HepG2 (cell line): Measurements from ENCODE around the gene PKP3. TPM values are rescaled to one million over a fixed set of nuclear protein-coding genes. Genes with fewer than 3 reads are reported as not detected.

Source experiments
- BCL6 ChIP-seq: IDR thresholded peaks from 2 replicates; pipeline ENCODE4 v1.6.1; 2016; ENCODE audit warnings: missing genetic modification reagents, missing compliant biosample characterization
- CENPX ChIP-seq: sonication (generic); formaldehyde crosslinking; IDR thresholded peaks from 2 replicates; pipeline ENCODE4 v1.9.0; 2021; ENCODE audit warnings: mild to moderate bottlenecking, missing genetic modification reagents, moderate library complexity
- HCFC1 ChIP-seq: fragments of 150-350 bp; IDR thresholded peaks from 2 replicates; pipeline ENCODE4 v1.6.1; 2014; ENCODE audit warnings: low read depth, low read length
- HNF4A ChIP-seq: sonication (generic); formaldehyde crosslinking; IDR thresholded peaks from 2 replicates; pipeline ENCODE4 v1.4.0; 2020; ENCODE audit warnings: missing genetic modification reagents
- HOMEZ ChIP-seq: IDR thresholded peaks from 2 replicates; pipeline ENCODE4 v1.6.1; 2016; ENCODE audit warnings: low read depth
- SIX4 ChIP-seq: sonication (generic); formaldehyde crosslinking; IDR thresholded peaks from 2 replicates; pipeline ENCODE4 v1.4.0; 2020; ENCODE audit warnings: missing genetic modification reagents
- TAF1 ChIP-seq: sonication (generic); formaldehyde crosslinking; IDR thresholded peaks from 2 replicates; pipeline ENCODE4 v1.4.0; 2020; ENCODE audit warnings: missing genetic modification reagents
- ZBTB44 ChIP-seq: sonication (generic); formaldehyde crosslinking; IDR thresholded peaks from 2 replicates; pipeline ENCODE4 v1.4.0; 2020; ENCODE audit warnings: missing genetic modification reagents
- ZNF142 ChIP-seq: sonication (generic); formaldehyde crosslinking; IDR thresholded peaks from 2 replicates; pipeline ENCODE4 v1.4.0; 2020; ENCODE audit warnings: missing genetic modification reagents
- ZNF17 ChIP-seq: sonication (generic); formaldehyde crosslinking; IDR thresholded peaks from 2 replicates; pipeline ENCODE4 v1.5.0; 2020; ENCODE audit warnings: mild to moderate bottlenecking, missing genetic modification reagents
- ZNF710 ChIP-seq: sonication (generic); formaldehyde crosslinking; IDR thresholded peaks from 2 replicates; pipeline ENCODE4 v1.5.0; 2020; ENCODE audit warnings: mild to moderate bottlenecking, missing genetic modification reagents, borderline replicate concordance
- ZNF740 ChIP-seq: sonication (generic); formaldehyde crosslinking; IDR thresholded peaks from 2 replicates; pipeline ENCODE4 v1.4.0; 2020; ENCODE audit warnings: missing genetic modification reagents
- ZNF776 ChIP-seq: sonication (generic); formaldehyde crosslinking; IDR thresholded peaks from 2 replicates; pipeline ENCODE4 v1.4.0; 2020; ENCODE audit warnings: mild to moderate bottlenecking, missing genetic modification reagents
- polyA plus RNA-seq, 8 experiments: library from polyadenylated mRNA; depleted of rRNA in 3 of 8; stranded (reverse) in 7 of 8; unstranded in 1 of 8; fragments of >200 nt; fragmentation: Illumina TruSeq in 4 of 8; extraction: Trizol in 4 of 8; gene quantifications; 2 replicates each; pipeline versions ENCODE4 v1.2.1 to v1.2.3, GENCODE V29; 2011 to 2016; ENCODE audit warnings: low read depth in 4 of 8, missing spikeins in 1 of 8, mixed read lengths in 1 of 8; ENCODE audit not compliant: insufficient read depth in 1 of 8
- total RNA-seq, 5 experiments: library from RNA; depleted of rRNA; stranded (reverse); fragments of >200 nt; fragmentation: Illumina TruSeq; extraction: Trizol; gene quantifications; 2 replicates each; pipeline ENCODE4 v1.2.3, GENCODE V29; 2016; ENCODE audit warnings: low read depth in 1 of 5
- TF ChIP-seq, protein P1 (sequence below): sonication (generic); formaldehyde crosslinking; IDR thresholded peaks from 2 replicates; pipeline ENCODE4 v1.4.0; 2020; ENCODE audit warnings: mild to moderate bottlenecking, missing genetic modification reagents
- TF ChIP-seq, protein P2 (sequence below): sonication (generic); formaldehyde crosslinking; IDR thresholded peaks from 2 replicates; pipeline ENCODE4 v1.8.1; 2023; ENCODE audit warnings: mild to moderate bottlenecking, missing genetic modification reagents

Gene PKP3
- total and polyA plus RNA-seq, 2 of the 13 experiments (the other 11 are each of a cell fraction or from before 2014, with no cell fraction given): 18.0 to 28.7 TPM

- peak; percentile 33; the same call in 1 of the 2 replicates for TF ChIP-seq ZNF142 (CRISPR knock-in tag)
- 0 out of 2 replicates have a peak, but pooled peaks have one; percentile 28 for TF ChIP-seq HOMEZ (CRISPR knock-in tag)
- no peak for TF ChIP-seq ZNF776 (CRISPR knock-in tag)
- no peak for TF ChIP-seq ZNF710 (CRISPR knock-in tag)
- TF ChIP-seq HNF4A: no peak
- TF ChIP-seq CENPX (CRISPR knock-in tag): no peak
- peak; percentile 20; the same call in 1 of the 2 replicates for TF ChIP-seq BCL6 (CRISPR knock-in tag)
- no peak for TF ChIP-seq ZBTB44 (CRISPR knock-in tag)
- TF ChIP-seq ZNF740 (CRISPR knock-in tag): no peak
- no peak for TF ChIP-seq HCFC1
- TF ChIP-seq, protein P1, sequence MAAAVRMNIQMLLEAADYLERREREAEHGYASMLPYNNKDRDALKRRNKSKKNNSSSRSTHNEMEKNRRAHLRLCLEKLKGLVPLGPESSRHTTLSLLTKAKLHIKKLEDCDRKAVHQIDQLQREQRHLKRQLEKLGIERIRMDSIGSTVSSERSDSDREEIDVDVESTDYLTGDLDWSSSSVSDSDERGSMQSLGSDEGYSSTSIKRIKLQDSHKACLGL: no peak; the same call in none of the 2 replicates
- TF ChIP-seq, protein P2, sequence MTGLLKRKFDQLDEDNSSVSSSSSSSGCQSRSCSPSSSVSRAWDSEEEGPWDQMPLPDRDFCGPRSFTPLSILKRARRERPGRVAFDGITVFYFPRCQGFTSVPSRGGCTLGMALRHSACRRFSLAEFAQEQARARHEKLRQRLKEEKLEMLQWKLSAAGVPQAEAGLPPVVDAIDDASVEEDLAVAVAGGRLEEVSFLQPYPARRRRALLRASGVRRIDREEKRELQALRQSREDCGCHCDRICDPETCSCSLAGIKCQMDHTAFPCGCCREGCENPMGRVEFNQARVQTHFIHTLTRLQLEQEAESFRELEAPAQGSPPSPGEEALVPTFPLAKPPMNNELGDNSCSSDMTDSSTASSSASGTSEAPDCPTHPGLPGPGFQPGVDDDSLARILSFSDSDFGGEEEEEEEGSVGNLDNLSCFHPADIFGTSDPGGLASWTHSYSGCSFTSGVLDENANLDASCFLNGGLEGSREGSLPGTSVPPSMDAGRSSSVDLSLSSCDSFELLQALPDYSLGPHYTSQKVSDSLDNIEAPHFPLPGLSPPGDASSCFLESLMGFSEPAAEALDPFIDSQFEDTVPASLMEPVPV (CRISPR knock-in tag): no peak
- TF ChIP-seq TAF1 (CRISPR knock-in tag): no peak
- no peak for TF ChIP-seq ZNF17 (CRISPR knock-in tag)
- no peak for TF ChIP-seq SIX4
Measured at GRCh38 chr11:450809-451451, 56.9 kb downstream of the PKP3 start (continued).
